NCI-H1092 treated with DMSO at 0.1 percent for 48 hours (cell line): ENCODE results near the gene CDC37L1.

Source experiments
- DNase-seq: peaks from one replicate; lab custom pipeline; 2025; lab: John Stamatoyannopoulos, UW

The CDC37L1 gene

GRCh38 chr9:4669890-4670289 is 9.5 kb upstream of the CDC37L1 start:
- DNase-seq: no peak

GRCh38 chr9:4670591-4670990 is 8.8 kb upstream of the CDC37L1 start:
- DNase-seq: no peak

- DNase-seq: no peak
Measured at GRCh38 chr9:4671737-4672136, 7.6 kb upstream of the CDC37L1 start.

GRCh38 chr9:4674783-4675182 is 4.6 kb upstream of the CDC37L1 start:
- no peak for DNase-seq

- DNase-seq: no peak
Measured at GRCh38 chr9:4677392-4677791, 2.0 kb upstream of the CDC37L1 start.

GRCh38 chr9:4678679-4679267 is 596 bp upstream of the CDC37L1 start:
- DNase-seq: peak; percentile 72

GRCh38 chr9:4680173-4680525 is 780 bp downstream of the CDC37L1 start:
- DNase-seq: peak; percentile 52

GRCh38 chr9:4680750-4681149 is 1.4 kb downstream of the CDC37L1 start:
- DNase-seq: no peak

GRCh38 chr9:4684820-4685219 is 5.5 kb downstream of the CDC37L1 start:
- DNase-seq: no peak

GRCh38 chr9:4686112-4686511 is 6.7 kb downstream of the CDC37L1 start:
- DNase-seq: no peak

- no peak for DNase-seq
Measured at GRCh38 chr9:4686584-4686983, 7.2 kb downstream of the CDC37L1 start.

GRCh38 chr9:4689021-4689420 is 9.7 kb downstream of the CDC37L1 start:
- no peak for DNase-seq

- no peak for DNase-seq
Measured at GRCh38 chr9:4689687-4690104, 10.3 kb downstream of the CDC37L1 start.

GRCh38 chr9:4690144-4690543 is 10.8 kb downstream of the CDC37L1 start:
- DNase-seq: no peak

- DNase-seq: no peak
Measured at GRCh38 chr9:4691795-4692194, 12.4 kb downstream of the CDC37L1 start.

- DNase-seq: no peak
Measured at GRCh38 chr9:4700091-4700490, 20.7 kb downstream of the CDC37L1 start.

- DNase-seq: no peak
Measured at GRCh38 chr9:4700932-4701331, 21.6 kb downstream of the CDC37L1 start.

- no peak for DNase-seq
Measured at GRCh38 chr9:4701526-4701925, 22.2 kb downstream of the CDC37L1 start.

- no peak for DNase-seq
Measured at GRCh38 chr9:4704129-4704528, 24.8 kb downstream of the CDC37L1 start.

- DNase-seq: no peak
Measured at GRCh38 chr9:4706021-4706420, 26.7 kb downstream of the CDC37L1 start.

GRCh38 chr9:4706971-4707622 is 27.7 kb downstream of the CDC37L1 start:
- no peak for DNase-seq

GRCh38 chr9:4709380-4709779 is 30.0 kb downstream of the CDC37L1 start:
- no peak for DNase-seq

GRCh38 chr9:4713849-4714248 is 34.5 kb downstream of the CDC37L1 start:
- no peak for DNase-seq
